ENCODE data around the gene ETV6. TPM values are rescaled to one million over a fixed set of nuclear protein-coding genes. Genes with fewer than 3 reads are reported as not detected.

ETV6 gene
- total and polyA plus RNA-seq, 2 of the 8 experiments (the other 6 are each of a cell fraction or from before 2014, with no cell fraction given) = 5.5 to 23.9 TPM

DNA sequence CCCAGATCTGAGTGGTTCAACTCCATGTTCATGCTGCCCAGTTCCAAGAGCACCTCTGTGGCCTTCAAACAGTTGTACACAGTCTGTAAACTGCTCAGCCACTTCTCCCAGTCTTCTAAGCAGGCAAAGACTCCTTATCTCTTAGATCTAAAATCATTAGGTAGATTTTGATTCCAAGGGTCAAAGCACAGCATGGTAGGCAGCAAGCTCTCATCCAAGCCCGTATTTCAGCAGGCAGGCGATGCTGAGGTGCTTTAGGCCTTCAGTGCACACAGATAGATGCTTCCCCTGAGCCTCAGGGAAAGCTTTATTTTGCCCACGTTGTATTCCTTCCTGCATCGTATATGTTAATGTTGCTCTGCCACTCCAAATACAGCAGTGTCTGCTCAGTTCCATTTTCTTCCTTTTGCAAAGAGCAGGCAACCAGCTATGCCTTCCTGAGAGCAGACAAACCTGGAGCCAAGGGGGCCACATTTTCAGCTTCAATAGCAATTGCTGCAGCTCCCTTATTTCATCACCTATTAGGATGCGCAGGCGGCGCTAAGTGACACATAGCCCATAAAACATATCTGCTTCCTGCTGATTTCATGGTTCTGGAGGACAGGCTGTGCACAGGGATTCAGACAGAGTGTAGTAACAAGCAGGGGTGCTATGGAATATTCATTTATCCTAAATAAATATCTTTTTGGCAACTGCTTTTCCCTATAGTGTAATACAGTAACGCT lies 67.5 kb downstream of the ETV6 start:
- H4K20me1 ChIP-seq (replicated peaks in 1 of 2; ENCODE audit: control insufficient read depth in 1 of 2, insufficient read depth in 2 of 2, low read length in 2 of 2) = peaks cover 0 to 2% of the 10 kb centered on the region in 2 experiments
- H3K18ac ChIP-seq (ENCODE audit: extremely low read depth, low read length) = no peak overlapping the region
- TF ChIP-seq RBBP5 (IDR thresholded peaks at IDR 0.05; ENCODE audit: borderline replicate concordance, low read depth, low read length) = no peak
- TF ChIP-seq EP300 (IDR thresholded peaks at IDR 0.05; ENCODE audit: borderline replicate concordance in 1 of 2, low read depth in 2 of 2, low read length in 2 of 2) = no peak
- no peak for TF ChIP-seq CBX5 (IDR thresholded peaks at IDR 0.05; ENCODE audit: low read depth, low read length)
- no peak for TF ChIP-seq TAF7 (optimal IDR thresholded peaks at IDR 0.05; ENCODE audit: borderline replicate concordance, low read depth, low read length)
- TF ChIP-seq SP1 (IDR thresholded peaks at IDR 0.05; ENCODE audit: low read depth, low read length) = no peak
- no peak for TF ChIP-seq GABPA (IDR thresholded peaks at IDR 0.05; ENCODE audit: borderline replicate concordance, insufficient read depth, low read length)
- TF ChIP-seq ASH2L (IDR thresholded peaks at IDR 0.05; ENCODE audit: low read length) = no peak
- H2BK120ac ChIP-seq (replicated peaks; ENCODE audit: low read depth, low read length) = no peak overlapping the region
- no peak overlapping the region for H3K23ac ChIP-seq (ENCODE audit: insufficient read length)
- no peak overlapping the region for H3K56ac ChIP-seq (replicated peaks; ENCODE audit: insufficient read length, low read depth, low read length)
- H4K91ac ChIP-seq (replicated peaks; ENCODE audit: insufficient read length, low read length) = no peak overlapping the region
- no peak overlapping the region for H4K8ac ChIP-seq (ENCODE audit: extremely low read depth, insufficient read depth, low read length)
- H3K79me1 ChIP-seq (ENCODE audit: low read depth, low read length) = peaks cover 5% of the 10 kb centered on the region; the same call in 1 of the 2 replicates
- no peak overlapping the region for H2BK15ac ChIP-seq (ENCODE audit: low read length)
- H3K9ac ChIP-seq (replicated peaks in 1 of 4; ENCODE audit: extremely low read depth in 1 of 4, low read depth in 3 of 4, low read length in 3 of 4) = no peak overlapping the region
- H3K4me3 ChIP-seq (ENCODE audit: extremely low read depth in 1 of 4, insufficient read depth in 2 of 4, low read depth in 3 of 4, low read length in 4 of 4) = no peak overlapping the region
- H4K5ac ChIP-seq (ENCODE audit: insufficient read length, low read depth, low read length) = no peak overlapping the region
- no peak overlapping the region for H3K4ac ChIP-seq (replicated peaks; ENCODE audit: insufficient read length, low read depth, low read length)
- no peak overlapping the region for H2AFZ ChIP-seq (ENCODE audit: low read length)
- H2AK5ac ChIP-seq (ENCODE audit: low read depth, low read length) = 0 out of 2 replicates have a peak overlapping the region, but pooled peaks have one; percentile 31
- FAIRE-seq (no peak), DNase-seq (ENCODE audit: low read depth in 1 of 2, low spot score in 2 of 2) (no peak)
- H3K4me1 ChIP-seq (replicated peaks in 1 of 4; ENCODE audit: control insufficient read depth in 3 of 4, insufficient read depth in 4 of 4, low read length in 3 of 4) = peaks cover 4 to 12% (median 8%) of the 10 kb centered on the region in 4 experiments; a peak in 6 of 7 replicates
- no peaks in the 10 kb centered on the region for H3K36me3 ChIP-seq (ENCODE audit: control insufficient read depth in 2 of 4, insufficient read depth in 4 of 4, low read length in 3 of 4)
- POLR2A ChIA-PET (ENCODE audit: partially characterized antibody) = interaction anchor here (0.9 to 2.5 kb wide), 2 partner anchors 11 to 67 kb away, joined by 3 to 5 read pairs; partner anchors contain the start of gene ETV6
- H3K27ac ChIP-seq (ENCODE audit: low read depth, low read length) = no peak overlapping the region
- no peak overlapping the region for H3K14ac ChIP-seq (ENCODE audit: insufficient read length)
- no peaks in the 10 kb centered on the region for H3K23me2 ChIP-seq (ENCODE audit: low read depth, low read length)
- WGBS, 2 experiments (ENCODE audit: extremely low coverage in 1 of 2, insufficient coverage in 1 of 2, insufficient read length in 1 of 2, insufficient replicate concordance in 2 of 2, low coverage in 1 of 2, low lambda C conversion rate in 2 of 2, missing lambda C conversion rate in 1 of 2) = 92% methylated on average over 8 of the region's 8 CpGs; no CpG with 5 or more reads in 1 of the 2 experiments
- no peaks in the 10 kb centered on the region for H3K9me3 ChIP-seq (ENCODE audit: insufficient read depth in 2 of 2, low read depth in 1 of 2, low read length in 1 of 2)
- H2BK12ac ChIP-seq (ENCODE audit: low read depth, low read length) = no peak overlapping the region
- 0 out of 4 replicates have a peak, but pooled peaks cover 0 to 5% of the 10 kb centered on the region in 2 experiments for H3K79me2 ChIP-seq (ENCODE audit: control insufficient read depth in 1 of 2, insufficient read depth in 2 of 2, low read length in 2 of 2)
- H2BK5ac ChIP-seq (ENCODE audit: low read depth, low read length) = no peak overlapping the region
- CTCF ChIA-PET (ENCODE audit: partially characterized antibody) = interaction anchor here (0.7 to 2.9 kb wide), 10 partner anchors 10 to 292 kb away, joined by 3 to 9 read pairs (median 4); no protein-coding TSS in a partner anchor
- no peak overlapping the region for H3K4me2 ChIP-seq (ENCODE audit: insufficient read depth in 1 of 2, low read depth in 2 of 2, low read length in 2 of 2)
- no peak overlapping the region for H2BK20ac ChIP-seq (ENCODE audit: low read length)
- no peaks in the 10 kb centered on the region for H3K27me3 ChIP-seq (replicated peaks in 1 of 4; ENCODE audit: control insufficient read depth in 3 of 4, extremely low read depth in 1 of 4, insufficient read depth in 3 of 4, low read length in 3 of 4)

Data from H1 (cell line).